ENCODE data around the gene TMX1.

GRCh38 chr14:51240804-51241380, 845 bp downstream of the TMX1 start:
- TF ChIP-seq CTCF (conservative IDR thresholded peaks at IDR 0.05 in 1 of 2, IDR thresholded peaks at IDR 0.05 in 1 of 2; ENCODE audit: low read depth in 1 of 2, low read length in 2 of 2) (no peak), EZH2 (IDR thresholded peaks at IDR 0.05; ENCODE audit: low read length, missing control alignments) (no peak)
